Activated naive CD4-positive, alpha-beta T cell treated with anti-CD3 and anti-CD28 coated beads, Interleukin-2, amount 50 U/mL, for 24 hours (primary cell): Measurements from ENCODE around the gene PAQR3.
"Not testable (repeated sequence)": the region's sequence is repeated elsewhere in the genome, so short reads cannot be mapped to it uniquely, and the experiment has no call there.

Experiments used
- H3K27ac Mint-ChIP-seq: one replicate; pipeline ENCODE4 v1.8.0; 2021; ENCODE audit warnings: mild to moderate bottlenecking, mixed read lengths
- H3K27me3 Mint-ChIP-seq: one replicate; pipeline ENCODE4 v1.8.0; 2021; ENCODE audit warnings: mixed read lengths
- H3K36me3 Mint-ChIP-seq: one replicate; pipeline ENCODE4 v1.8.0; 2021; ENCODE audit warnings: mixed read lengths
- H3K4me1 Mint-ChIP-seq: one replicate; pipeline ENCODE4 v1.8.0; 2021; ENCODE audit warnings: mixed read lengths
- H3K4me3 Mint-ChIP-seq: one replicate; pipeline ENCODE4 v1.8.0; 2021; ENCODE audit warnings: mild to moderate bottlenecking, mixed read lengths
- H3K9me3 Mint-ChIP-seq: one replicate; pipeline ENCODE4 v1.8.0; 2021; ENCODE audit warnings: mixed read lengths

Gene PAQR3

GRCh38 chr4:78899302-78899701, 39.9 kb downstream of the PAQR3 start:
- Mint-ChIP-seq H3K4me3 (no peak overlapping the region), H3K36me3 (peaks cover 10% of the 10 kb centered on the region), H3K27ac (no peak overlapping the region), H3K4me1 (no peaks in the 10 kb centered on the region), H3K27me3 (no peaks in the 10 kb centered on the region), H3K9me3 (no peaks in the 10 kb centered on the region)

DNA sequence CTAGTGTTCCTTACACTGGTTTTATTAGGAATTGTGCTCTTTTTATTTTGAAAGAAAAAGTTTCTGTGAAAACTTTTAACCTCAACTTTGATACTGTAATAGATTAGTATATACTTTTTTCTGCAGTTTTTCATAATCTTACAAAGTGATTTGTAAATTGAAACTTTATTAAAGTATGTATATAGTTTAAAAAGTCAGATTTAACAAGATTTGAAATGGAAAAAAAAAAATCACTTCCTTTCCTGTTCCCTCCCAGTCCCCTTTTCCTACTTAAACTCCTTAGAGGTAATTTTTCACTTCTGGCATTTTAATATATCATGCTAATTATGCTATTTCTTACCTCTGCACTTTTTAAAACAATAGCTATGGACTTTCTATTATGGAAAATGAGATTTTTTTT, 49.3 kb downstream of the PAQR3 start:
- H3K4me3 Mint-ChIP-seq: no peak overlapping the region
- no peak overlapping the region for H3K27ac Mint-ChIP-seq
- no peaks in the 10 kb centered on the region for H3K9me3 Mint-ChIP-seq
- no peaks in the 10 kb centered on the region for H3K27me3 Mint-ChIP-seq
- H3K4me1 Mint-ChIP-seq: no peaks in the 10 kb centered on the region
- peaks cover 10% of the 10 kb centered on the region for H3K36me3 Mint-ChIP-seq

DNA sequence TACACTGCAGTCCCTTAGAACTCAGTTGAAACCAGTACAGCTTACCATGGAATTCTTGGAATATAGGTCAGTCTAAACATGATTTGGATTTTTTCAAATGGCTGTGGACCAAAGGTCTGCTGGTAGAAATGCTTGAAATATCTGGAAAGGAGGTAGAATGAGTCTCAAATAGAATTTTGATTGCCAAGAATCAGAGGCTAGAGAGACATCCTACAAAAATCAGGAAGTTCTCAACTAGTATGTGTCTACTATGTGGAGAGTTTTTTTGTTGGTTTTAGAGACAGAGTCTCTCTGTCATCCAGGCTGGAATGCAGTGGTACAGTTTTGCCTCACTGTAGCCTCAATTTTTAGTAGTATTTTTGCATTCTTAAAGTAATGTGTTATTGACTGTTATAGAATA, 53.6 kb downstream of the PAQR3 start:
- H3K27ac Mint-ChIP-seq: no peak overlapping the region
- peaks cover 6% of the 10 kb centered on the region for H3K36me3 Mint-ChIP-seq
- no peak overlapping the region for H3K4me3 Mint-ChIP-seq
- H3K27me3 Mint-ChIP-seq: no peaks in the 10 kb centered on the region
- H3K4me1 Mint-ChIP-seq: no peaks in the 10 kb centered on the region
- no peaks in the 10 kb centered on the region for H3K9me3 Mint-ChIP-seq

GRCh38 chr4:78880874-78881492, 58.3 kb downstream of the PAQR3 start:
- Mint-ChIP-seq H3K27ac (no peak overlapping the region), H3K4me3 (no peak overlapping the region), H3K4me1 (no peaks in the 10 kb centered on the region), H3K27me3 (no peaks in the 10 kb centered on the region), H3K36me3 (no peaks in the 10 kb centered on the region), H3K9me3 (no peaks in the 10 kb centered on the region)

DNA sequence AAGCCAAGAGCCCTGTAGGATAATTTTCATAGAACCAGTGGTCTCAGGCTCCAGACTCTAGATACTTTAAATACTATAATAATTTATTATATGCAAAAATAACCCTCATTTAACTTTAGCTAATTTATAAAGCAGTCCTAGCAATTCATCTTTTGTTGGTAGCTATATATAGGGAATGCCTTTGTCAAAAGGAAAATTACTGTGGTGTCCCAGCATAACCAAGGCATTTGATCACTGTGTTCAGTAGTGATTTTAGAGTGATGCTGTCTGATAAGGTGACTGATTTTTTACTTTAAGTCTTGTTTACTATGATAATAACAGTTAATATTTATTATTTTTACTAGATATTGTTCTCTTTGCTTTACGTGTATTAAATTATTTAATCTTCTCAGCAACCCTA, 61.2 kb downstream of the PAQR3 start:
- no peaks in the 10 kb centered on the region for H3K27me3 Mint-ChIP-seq
- H3K4me3 Mint-ChIP-seq: no peak overlapping the region
- no peaks in the 10 kb centered on the region for H3K4me1 Mint-ChIP-seq
- no peak overlapping the region for H3K27ac Mint-ChIP-seq
- H3K36me3 Mint-ChIP-seq: peaks cover 7% of the 10 kb centered on the region
- H3K9me3 Mint-ChIP-seq: no peaks in the 10 kb centered on the region

- Mint-ChIP-seq H3K9me3 (no peaks in the 10 kb centered on the region), H3K4me3 (no peak overlapping the region), H3K36me3 (peaks cover 11% of the 10 kb centered on the region), H3K27ac (no peak overlapping the region), H3K27me3 (no peaks in the 10 kb centered on the region), H3K4me1 (no peaks in the 10 kb centered on the region)
These were observed 62.5 kb downstream of the PAQR3 start for GRCh38 chr4:78876568-78877320.

- H3K4me1 Mint-ChIP-seq: no peaks in the 10 kb centered on the region
- H3K27ac Mint-ChIP-seq: no peak overlapping the region
- peaks cover 14% of the 10 kb centered on the region for H3K36me3 Mint-ChIP-seq
- H3K27me3 Mint-ChIP-seq: no peaks in the 10 kb centered on the region
- no peak overlapping the region for H3K4me3 Mint-ChIP-seq
- no peaks in the 10 kb centered on the region for H3K9me3 Mint-ChIP-seq
These were observed 69.2 kb downstream of the PAQR3 start for GRCh38 chr4:78870056-78870455.

GRCh38 chr4:78868712-78869111, 70.5 kb downstream of the PAQR3 start:
- H3K36me3 Mint-ChIP-seq: not testable (repeated sequence)

GRCh38 chr4:78865451-78865850, 73.8 kb downstream of the PAQR3 start:
- Mint-ChIP-seq H3K4me3 (no peak overlapping the region), H3K27me3 (no peaks in the 10 kb centered on the region), H3K9me3 (no peaks in the 10 kb centered on the region), H3K27ac (no peak overlapping the region), H3K4me1 (peaks cover 4% of the 10 kb centered on the region), H3K36me3 (peaks cover 2% of the 10 kb centered on the region)

More at GRCh38 chr4:78868712-78869111, 70.5 kb downstream of the PAQR3 start:
- H3K27me3 Mint-ChIP-seq, H3K4me3 Mint-ChIP-seq, H3K9me3 Mint-ChIP-seq, H3K27ac Mint-ChIP-seq, H3K4me1 Mint-ChIP-seq: not testable (repeated sequence)

- Mint-ChIP-seq H3K4me3 (no peak overlapping the region), H3K9me3 (no peaks in the 10 kb centered on the region), H3K27me3 (no peaks in the 10 kb centered on the region), H3K4me1 (peaks cover 4% of the 10 kb centered on the region), H3K36me3 (peaks cover 2% of the 10 kb centered on the region), H3K27ac (no peak overlapping the region)
These were observed 74.7 kb downstream of the PAQR3 start for GRCh38 chr4:78864405-78865024.

DNA sequence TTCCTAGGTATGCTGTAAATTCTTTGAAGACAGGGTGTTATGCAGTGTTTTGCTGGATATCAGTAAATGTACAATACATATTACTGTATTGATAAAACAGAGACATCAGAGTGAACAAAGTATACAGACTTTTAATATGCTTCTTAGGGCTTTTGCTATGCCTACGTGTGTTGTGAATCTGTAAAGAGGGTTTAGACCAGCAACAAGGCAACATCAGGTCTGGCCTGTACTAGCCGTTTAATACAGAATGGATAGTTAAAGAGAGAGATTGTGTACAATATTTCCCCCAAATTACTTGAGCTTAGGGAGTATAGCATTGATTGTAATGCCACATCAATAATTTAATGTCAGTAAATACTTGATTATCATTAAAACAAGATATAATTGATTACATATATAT, 75.2 kb downstream of the PAQR3 start:
- H3K27me3 Mint-ChIP-seq: no peaks in the 10 kb centered on the region
- peaks cover 2% of the 10 kb centered on the region for H3K36me3 Mint-ChIP-seq
- peaks cover 4% of the 10 kb centered on the region for H3K4me1 Mint-ChIP-seq
- H3K27ac Mint-ChIP-seq: no peak overlapping the region
- no peaks in the 10 kb centered on the region for H3K9me3 Mint-ChIP-seq
- H3K4me3 Mint-ChIP-seq: no peak overlapping the region

- no peaks in the 10 kb centered on the region for H3K9me3 Mint-ChIP-seq
- H3K4me1 Mint-ChIP-seq: peaks cover 4% of the 10 kb centered on the region
- peaks cover under 1% of the 10 kb centered on the region for H3K36me3 Mint-ChIP-seq
- H3K4me3 Mint-ChIP-seq: no peak overlapping the region
- no peaks in the 10 kb centered on the region for H3K27me3 Mint-ChIP-seq
- no peak overlapping the region for H3K27ac Mint-ChIP-seq
These were observed 75.9 kb downstream of the PAQR3 start for GRCh38 chr4:78863254-78863869.

DNA sequence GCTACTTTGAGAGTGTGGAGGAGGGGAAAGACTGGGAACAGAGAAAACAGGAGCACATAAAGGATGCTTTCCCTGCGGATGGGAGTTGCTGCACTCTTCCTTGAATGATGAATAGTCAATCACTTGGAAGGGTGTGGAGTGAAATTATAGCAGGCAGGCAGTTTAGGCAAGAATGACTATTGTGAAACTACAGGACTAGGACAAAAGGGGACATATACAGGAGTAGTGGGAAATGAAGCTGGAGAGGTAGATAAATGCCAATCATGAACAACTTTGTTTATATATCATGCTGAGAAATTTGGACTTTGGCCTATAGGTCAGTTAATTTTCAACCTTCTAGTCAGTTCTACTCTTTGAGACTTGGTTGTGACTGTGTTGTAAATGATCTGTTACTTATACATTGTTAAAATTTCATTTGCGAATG, 76.9 kb downstream of the PAQR3 start:
- no peaks in the 10 kb centered on the region for H3K36me3 Mint-ChIP-seq
- peak overlapping the region; percentile 12 for H3K27ac Mint-ChIP-seq
- H3K4me1 Mint-ChIP-seq: peaks cover 4% of the 10 kb centered on the region
- no peaks in the 10 kb centered on the region for H3K27me3 Mint-ChIP-seq
- no peak overlapping the region for H3K4me3 Mint-ChIP-seq
- H3K9me3 Mint-ChIP-seq: no peaks in the 10 kb centered on the region
